Tibial nerve (tissue), 3 donors: ENCODE results near the gene ARHGAP15.

Source experiments
- POLR2A ChIP-seq, 2 donors: fragments of 450-650 bp; IDR thresholded peaks; one replicate each; pipeline ENCODE4 v1.6.1; 2017; ENCODE audit warnings: antibody characterized with exemption in 2 of 2, mild to moderate bottlenecking in 2 of 2, moderate library complexity in 2 of 2
- TF ChIP-seq, protein P1 (sequence below), 5 experiments: fragments of 200-600 bp in 3 of 5; fragments of 450-650 bp in 2 of 5; sonication (generic) in 3 of 5; IDR thresholded peaks; one replicate each; pipeline ENCODE4 v1.5.1; 2016 to 2019; ENCODE audit warnings: antibody characterized with exemption in 5 of 5, mild to moderate bottlenecking in 3 of 5, moderate library complexity in 2 of 5

DNA sequence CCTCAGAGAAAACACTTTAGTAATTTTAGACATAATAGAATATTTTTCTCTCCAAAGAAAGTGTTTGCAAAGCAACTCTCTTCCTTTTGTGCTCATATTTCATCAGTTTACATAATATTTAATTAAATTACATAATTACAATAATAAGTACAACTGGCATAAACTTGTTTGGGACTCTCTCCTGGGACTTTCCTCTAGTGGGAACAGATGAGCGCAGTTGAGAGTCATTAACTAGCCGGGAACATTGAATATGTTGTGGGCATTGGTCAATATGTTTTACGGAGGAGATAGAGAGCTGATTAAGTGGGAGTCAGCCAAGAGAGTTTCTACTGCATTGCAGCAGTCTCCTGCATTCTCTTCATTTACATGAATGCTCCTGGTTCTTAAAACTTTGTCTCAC is 607.7 kb downstream of the ARHGAP15 start:
- TF ChIP-seq, protein P1, sequence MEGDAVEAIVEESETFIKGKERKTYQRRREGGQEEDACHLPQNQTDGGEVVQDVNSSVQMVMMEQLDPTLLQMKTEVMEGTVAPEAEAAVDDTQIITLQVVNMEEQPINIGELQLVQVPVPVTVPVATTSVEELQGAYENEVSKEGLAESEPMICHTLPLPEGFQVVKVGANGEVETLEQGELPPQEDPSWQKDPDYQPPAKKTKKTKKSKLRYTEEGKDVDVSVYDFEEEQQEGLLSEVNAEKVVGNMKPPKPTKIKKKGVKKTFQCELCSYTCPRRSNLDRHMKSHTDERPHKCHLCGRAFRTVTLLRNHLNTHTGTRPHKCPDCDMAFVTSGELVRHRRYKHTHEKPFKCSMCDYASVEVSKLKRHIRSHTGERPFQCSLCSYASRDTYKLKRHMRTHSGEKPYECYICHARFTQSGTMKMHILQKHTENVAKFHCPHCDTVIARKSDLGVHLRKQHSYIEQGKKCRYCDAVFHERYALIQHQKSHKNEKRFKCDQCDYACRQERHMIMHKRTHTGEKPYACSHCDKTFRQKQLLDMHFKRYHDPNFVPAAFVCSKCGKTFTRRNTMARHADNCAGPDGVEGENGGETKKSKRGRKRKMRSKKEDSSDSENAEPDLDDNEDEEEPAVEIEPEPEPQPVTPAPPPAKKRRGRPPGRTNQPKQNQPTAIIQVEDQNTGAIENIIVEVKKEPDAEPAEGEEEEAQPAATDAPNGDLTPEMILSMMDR (IDR thresholded peaks at IDR 0.05) = no peak
- no peak for TF ChIP-seq POLR2A (IDR thresholded peaks at IDR 0.05)
